D721Med (cell line): ENCODE measurements around the gene RMND5B.

Source experiments
- DNase-seq: peaks from one replicate; pipeline ENCODE4 v3.0.0; 2011; ENCODE audit warnings: low spot score; ENCODE audit not compliant: insufficient read length
- FAIRE-seq: peaks from 2 replicates; lab custom pipeline; 2011; peaks lifted over from hg19 to GRCh38; lab: Jason Lieb, UNC
- TF ChIP-seq, protein P1 (sequence below): IDR thresholded peaks from 2 replicates; pipeline ENCODE4 v1.5.1; 2012; ENCODE audit warnings: mild to moderate bottlenecking, control low read depth; ENCODE audit not compliant: insufficient read depth; ENCODE audit errors: missing control alignments

The RMND5B gene

GRCh38 chr5:178160176-178160575, 29.4 kb downstream of the RMND5B start:
- TF ChIP-seq, protein P1, sequence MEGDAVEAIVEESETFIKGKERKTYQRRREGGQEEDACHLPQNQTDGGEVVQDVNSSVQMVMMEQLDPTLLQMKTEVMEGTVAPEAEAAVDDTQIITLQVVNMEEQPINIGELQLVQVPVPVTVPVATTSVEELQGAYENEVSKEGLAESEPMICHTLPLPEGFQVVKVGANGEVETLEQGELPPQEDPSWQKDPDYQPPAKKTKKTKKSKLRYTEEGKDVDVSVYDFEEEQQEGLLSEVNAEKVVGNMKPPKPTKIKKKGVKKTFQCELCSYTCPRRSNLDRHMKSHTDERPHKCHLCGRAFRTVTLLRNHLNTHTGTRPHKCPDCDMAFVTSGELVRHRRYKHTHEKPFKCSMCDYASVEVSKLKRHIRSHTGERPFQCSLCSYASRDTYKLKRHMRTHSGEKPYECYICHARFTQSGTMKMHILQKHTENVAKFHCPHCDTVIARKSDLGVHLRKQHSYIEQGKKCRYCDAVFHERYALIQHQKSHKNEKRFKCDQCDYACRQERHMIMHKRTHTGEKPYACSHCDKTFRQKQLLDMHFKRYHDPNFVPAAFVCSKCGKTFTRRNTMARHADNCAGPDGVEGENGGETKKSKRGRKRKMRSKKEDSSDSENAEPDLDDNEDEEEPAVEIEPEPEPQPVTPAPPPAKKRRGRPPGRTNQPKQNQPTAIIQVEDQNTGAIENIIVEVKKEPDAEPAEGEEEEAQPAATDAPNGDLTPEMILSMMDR = no peak
- no peak for FAIRE-seq

DNA sequence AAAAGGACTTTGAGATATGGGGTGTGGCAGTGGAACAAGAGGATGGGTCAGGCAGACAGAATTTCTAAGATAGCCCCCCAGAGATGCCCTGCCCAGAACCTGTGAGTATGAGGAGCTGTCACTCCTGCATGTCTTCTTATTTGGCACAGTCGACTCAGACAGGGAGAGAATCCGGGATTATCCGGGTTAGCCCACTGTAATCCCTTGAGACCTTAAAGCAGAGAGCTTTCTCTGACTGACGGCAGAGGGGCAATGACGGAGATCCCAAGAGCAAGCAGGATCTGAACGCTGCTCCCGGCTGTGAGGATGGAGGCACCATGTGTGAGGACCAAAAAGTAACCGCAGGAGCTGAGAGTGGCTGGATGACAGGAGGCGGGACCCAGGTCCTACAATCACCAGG, 31.7 kb downstream of the RMND5B start:
- TF ChIP-seq, protein P1 = no peak
- FAIRE-seq (peak; percentile 77), DNase-seq (peak; percentile 92)

More at GRCh38 chr5:178160176-178160575, 29.4 kb downstream of the RMND5B start:
- no peak for DNase-seq

DNA sequence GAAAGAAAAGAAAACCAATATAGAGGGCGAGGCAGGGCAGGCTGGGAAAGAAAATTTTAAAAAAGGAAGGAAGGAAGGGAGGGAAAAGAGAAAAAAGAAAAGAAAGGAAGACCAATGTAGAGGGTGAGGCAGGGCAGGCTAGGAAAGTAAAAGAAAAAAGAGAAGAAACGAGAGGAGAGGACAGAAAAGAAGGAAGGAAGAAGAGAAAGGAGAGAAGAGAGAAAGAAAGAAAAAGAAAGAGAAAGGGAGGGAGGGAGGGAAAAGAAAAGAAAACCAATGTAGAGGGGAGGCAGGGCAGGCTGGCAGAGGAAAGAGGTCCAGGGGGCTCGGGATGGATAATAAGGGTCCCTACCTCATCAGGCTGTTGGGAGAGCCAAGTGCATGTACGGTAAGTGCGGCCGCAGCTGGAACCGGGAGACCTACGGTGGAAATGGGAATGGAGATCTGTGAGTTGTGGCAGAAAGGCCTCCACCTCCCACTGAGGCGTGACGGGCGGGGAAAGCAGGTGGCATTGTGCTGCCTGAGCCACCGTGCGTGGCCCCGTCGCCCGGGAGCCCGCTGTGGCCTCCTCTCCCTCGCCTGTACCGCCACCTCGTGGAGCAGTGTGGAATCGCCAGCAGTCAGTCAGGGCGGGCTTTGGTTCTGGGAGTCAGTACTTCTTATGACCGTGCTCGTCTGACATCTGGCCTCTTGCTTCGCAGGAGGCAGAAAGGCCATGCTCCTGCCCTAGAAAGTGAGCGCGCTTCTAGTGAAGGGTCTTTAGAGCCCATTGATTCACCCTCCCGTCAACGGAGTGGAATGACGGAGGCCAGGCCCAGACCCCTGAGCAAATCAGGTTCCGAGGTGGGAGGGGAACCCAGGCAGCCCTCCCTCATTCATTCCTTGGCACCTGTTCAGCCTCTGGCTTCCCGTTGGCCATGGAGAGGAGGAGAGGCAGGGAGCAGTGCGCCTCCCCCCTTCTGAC, 33.2 kb downstream of the RMND5B start:
- peak; percentile 84 for DNase-seq
- TF ChIP-seq, protein P1 = peak; percentile 93
- FAIRE-seq = no peak

DNA sequence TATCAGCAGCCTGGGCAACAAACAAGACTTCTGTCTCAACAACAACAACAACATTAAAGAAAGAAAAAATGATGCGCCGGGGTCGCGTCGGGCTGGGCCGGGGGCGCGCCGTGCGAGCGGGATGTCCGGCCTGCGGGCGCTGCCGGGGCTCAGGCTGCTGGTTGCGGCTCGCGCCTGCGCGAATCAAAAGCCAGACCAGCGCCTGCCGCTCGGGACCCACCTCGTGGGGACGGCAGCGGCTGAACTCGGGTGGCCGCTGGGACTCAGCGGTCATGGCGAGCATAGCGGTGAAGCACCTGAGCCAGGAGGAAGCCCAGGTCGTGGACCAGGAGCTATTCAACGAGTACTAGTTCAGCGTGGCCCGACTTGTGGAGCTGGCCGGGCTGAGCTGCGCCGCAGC, 34.8 kb downstream of the RMND5B start:
- no peak for DNase-seq
- FAIRE-seq = no peak
- TF ChIP-seq, protein P1 = no peak

- TF ChIP-seq, protein P1 = no peak
- FAIRE-seq (no peak), DNase-seq (no peak)
These were observed 39.6 kb downstream of the RMND5B start for GRCh38 chr5:178170455-178170854.

- FAIRE-seq = no peak
- TF ChIP-seq, protein P1 = no peak
- no peak for DNase-seq
These were observed 43.6 kb downstream of the RMND5B start for GRCh38 chr5:178174456-178174855.

DNA sequence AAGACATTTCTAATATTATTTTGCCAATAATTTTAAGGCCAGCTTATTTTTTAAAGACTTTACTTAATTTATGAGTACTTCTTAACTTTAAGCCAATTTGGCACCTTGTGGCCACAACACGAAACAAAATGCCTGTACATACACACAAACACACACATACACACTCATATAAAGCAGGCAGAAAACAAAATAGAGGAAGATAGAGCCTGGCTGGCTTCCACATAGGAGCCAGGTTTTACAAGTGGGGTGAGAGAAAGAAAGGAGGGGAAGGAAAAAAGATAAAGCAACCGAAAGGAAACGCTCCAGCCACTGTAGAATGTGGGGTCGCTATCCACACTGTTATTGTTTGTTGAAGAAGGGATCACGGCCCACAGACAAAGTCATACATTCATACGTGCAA, 46.0 kb downstream of the RMND5B start:
- FAIRE-seq = no peak
- TF ChIP-seq, protein P1 = no peak
- no peak for DNase-seq
